Jurkat, Clone E6-1 (cell line): ENCODE measurements around the gene DGCR2.

Source experiments
- DNase-seq: peaks from one replicate; pipeline ENCODE4 v3.0.0-alpha.2; 2011; ENCODE audit warnings: low read depth, low spot score
- H3K4me3 ChIP-seq: 2 replicates; pipeline ENCODE4 v1.5.1; 2011; ENCODE audit warnings: mild to moderate bottlenecking, low read length, control low read depth, moderate library complexity

The DGCR2 gene

GRCh38 chr22:19050117-19050516 is 72.1 kb downstream of the DGCR2 start:
- no peak for DNase-seq
- no peak overlapping the region for H3K4me3 ChIP-seq

GRCh38 chr22:19048531-19048930 is 73.7 kb downstream of the DGCR2 start:
- DNase-seq = no peak
- H3K4me3 ChIP-seq = no peak overlapping the region

GRCh38 chr22:19047993-19048392 is 74.2 kb downstream of the DGCR2 start:
- no peak overlapping the region for H3K4me3 ChIP-seq
- DNase-seq = no peak

- no peak overlapping the region for H3K4me3 ChIP-seq
These were observed 75.2 kb downstream of the DGCR2 start for GRCh38 chr22:19046719-19047609.

GRCh38 chr22:19046287-19046686 is 75.9 kb downstream of the DGCR2 start:
- no peak for DNase-seq
- H3K4me3 ChIP-seq = no peak overlapping the region

More at GRCh38 chr22:19046719-19047609, 75.2 kb downstream of the DGCR2 start:
- no peak for DNase-seq

- no peak overlapping the region for H3K4me3 ChIP-seq
- no peak for DNase-seq
These were observed 77.1 kb downstream of the DGCR2 start for GRCh38 chr22:19045094-19045493.

- no peak for DNase-seq
- H3K4me3 ChIP-seq = no peak overlapping the region
These were observed 77.8 kb downstream of the DGCR2 start for GRCh38 chr22:19044381-19044780.

- DNase-seq = no peak
- H3K4me3 ChIP-seq = no peak overlapping the region
These were observed 78.8 kb downstream of the DGCR2 start for GRCh38 chr22:19043121-19044085.

- H3K4me3 ChIP-seq = no peak overlapping the region
- no peak for DNase-seq
These were observed 79.7 kb downstream of the DGCR2 start for GRCh38 chr22:19042285-19043120.

- no peak for DNase-seq
- H3K4me3 ChIP-seq = no peak overlapping the region
These were observed 80.5 kb downstream of the DGCR2 start for GRCh38 chr22:19041704-19042074.

GRCh38 chr22:19040888-19041703 is 81.1 kb downstream of the DGCR2 start:
- DNase-seq = no peak
- H3K4me3 ChIP-seq = no peak overlapping the region

- H3K4me3 ChIP-seq = no peak overlapping the region
- no peak for DNase-seq
These were observed 81.8 kb downstream of the DGCR2 start for GRCh38 chr22:19040391-19040861.

GRCh38 chr22:19039796-19040280 is 82.4 kb downstream of the DGCR2 start:
- no peak overlapping the region for H3K4me3 ChIP-seq
- DNase-seq = no peak

GRCh38 chr22:19039448-19039780 is 82.8 kb downstream of the DGCR2 start:
- no peak overlapping the region for H3K4me3 ChIP-seq
- DNase-seq = no peak

- no peak for DNase-seq
- H3K4me3 ChIP-seq = no peak overlapping the region
These were observed 83.3 kb downstream of the DGCR2 start for GRCh38 chr22:19038728-19039447.

GRCh38 chr22:19038164-19038546 is 84.1 kb downstream of the DGCR2 start:
- no peak overlapping the region for H3K4me3 ChIP-seq
- no peak for DNase-seq

- no peak for DNase-seq
- H3K4me3 ChIP-seq = no peak overlapping the region
These were observed 84.7 kb downstream of the DGCR2 start for GRCh38 chr22:19037282-19038163.
